Cardiac muscle cell (in vitro differentiated cells and primary cell): ENCODE measurements around the gene CAMK2D. TPM values are rescaled to one million over a fixed set of nuclear protein-coding genes. Genes with fewer than 3 reads are reported as not detected.

Experiments
- DNase-seq, 2 donors: peaks; one replicate each; pipeline versions ENCODE4 v3.0.0 to v3.0.0-alpha.2; 2010 to 2017; ENCODE audit warnings: low read depth in 1 of 2, low spot score in 1 of 2
- H3K27ac ChIP-seq: fragments of 200-600 bp; sonication (generic); 2 replicates; pipeline ENCODE4 v1.5.1; 2016
- H3K27me3 ChIP-seq: fragments of 200-600 bp; sonication (generic); 2 replicates; pipeline ENCODE4 v1.6.0; 2016; ENCODE audit warnings: control low read depth
- H3K36me3 ChIP-seq: fragments of 200-600 bp; sonication (generic); 2 replicates; pipeline ENCODE4 v1.5.1; 2016; ENCODE audit warnings: control low read depth
- H3K4me1 ChIP-seq: fragments of 200-600 bp; sonication (generic); 2 replicates; pipeline ENCODE4 v1.8.1; 2017; ENCODE audit warnings: low read depth, mild to moderate bottlenecking, mixed run types
- H3K4me3 ChIP-seq: fragments of 200-600 bp; sonication (generic); 2 replicates; pipeline ENCODE4 v1.5.1; 2016; ENCODE audit warnings: mild to moderate bottlenecking
- H3K9me3 ChIP-seq: fragments of 200-600 bp; sonication (generic); 2 replicates; pipeline ENCODE4 v1.5.1; 2017; ENCODE audit warnings: low read depth, mild to moderate bottlenecking, control low read depth
- polyA plus RNA-seq: library from polyadenylated mRNA; unstranded; fragments of >200 nt; fragmentation: Nextera tagmentation; extraction: Ambion mirVana; gene quantifications from 2 replicates; pipeline ENCODE4 v1.2.1, GENCODE V29; 2016
- total RNA-seq: library from RNA; depleted of rRNA; stranded (reverse); fragments of >200 nt; gene quantifications from 2 replicates; pipeline ENCODE4 v1.2.3, GENCODE V29; 2016
- TF ChIP-seq, protein P1 (sequence below): IDR thresholded peaks from 2 replicates; pipeline ENCODE4 v1.5.1; 2012; ENCODE audit warnings: low read depth, mild to moderate bottlenecking, low read length

Gene CAMK2D
- total and polyA plus RNA-seq, 2 experiments from 2014 or later = 60.6 to 84.7 TPM

DNA sequence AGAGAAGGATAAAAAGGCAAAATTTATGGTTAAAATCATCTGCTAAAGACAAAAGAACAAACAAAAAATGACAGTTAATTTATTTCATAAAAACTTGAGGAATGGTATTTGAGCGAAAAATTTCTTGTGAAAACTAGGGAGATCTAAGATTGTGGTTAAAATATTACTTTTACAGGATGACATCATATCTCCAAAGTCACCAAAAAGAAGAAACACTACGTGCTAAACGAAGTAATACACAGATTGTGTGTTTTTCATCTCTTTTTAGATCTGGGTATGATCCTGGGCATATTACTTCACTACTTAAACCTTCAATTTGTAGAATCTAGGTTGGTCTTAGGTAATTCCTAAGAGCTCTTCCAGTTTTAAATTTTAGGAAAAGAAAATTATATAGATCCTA lies 107.7 kb downstream of the CAMK2D start:
- no peaks in the 10 kb centered on the region for H3K27me3 ChIP-seq
- TF ChIP-seq, protein P1, sequence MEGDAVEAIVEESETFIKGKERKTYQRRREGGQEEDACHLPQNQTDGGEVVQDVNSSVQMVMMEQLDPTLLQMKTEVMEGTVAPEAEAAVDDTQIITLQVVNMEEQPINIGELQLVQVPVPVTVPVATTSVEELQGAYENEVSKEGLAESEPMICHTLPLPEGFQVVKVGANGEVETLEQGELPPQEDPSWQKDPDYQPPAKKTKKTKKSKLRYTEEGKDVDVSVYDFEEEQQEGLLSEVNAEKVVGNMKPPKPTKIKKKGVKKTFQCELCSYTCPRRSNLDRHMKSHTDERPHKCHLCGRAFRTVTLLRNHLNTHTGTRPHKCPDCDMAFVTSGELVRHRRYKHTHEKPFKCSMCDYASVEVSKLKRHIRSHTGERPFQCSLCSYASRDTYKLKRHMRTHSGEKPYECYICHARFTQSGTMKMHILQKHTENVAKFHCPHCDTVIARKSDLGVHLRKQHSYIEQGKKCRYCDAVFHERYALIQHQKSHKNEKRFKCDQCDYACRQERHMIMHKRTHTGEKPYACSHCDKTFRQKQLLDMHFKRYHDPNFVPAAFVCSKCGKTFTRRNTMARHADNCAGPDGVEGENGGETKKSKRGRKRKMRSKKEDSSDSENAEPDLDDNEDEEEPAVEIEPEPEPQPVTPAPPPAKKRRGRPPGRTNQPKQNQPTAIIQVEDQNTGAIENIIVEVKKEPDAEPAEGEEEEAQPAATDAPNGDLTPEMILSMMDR = no peak
- DNase-seq = no peak
- H3K4me3 ChIP-seq = no peak overlapping the region
- no peaks in the 10 kb centered on the region for H3K36me3 ChIP-seq
- H3K9me3 ChIP-seq = no peaks in the 10 kb centered on the region
- no peak overlapping the region for H3K27ac ChIP-seq
- no peaks in the 10 kb centered on the region for H3K4me1 ChIP-seq

DNA sequence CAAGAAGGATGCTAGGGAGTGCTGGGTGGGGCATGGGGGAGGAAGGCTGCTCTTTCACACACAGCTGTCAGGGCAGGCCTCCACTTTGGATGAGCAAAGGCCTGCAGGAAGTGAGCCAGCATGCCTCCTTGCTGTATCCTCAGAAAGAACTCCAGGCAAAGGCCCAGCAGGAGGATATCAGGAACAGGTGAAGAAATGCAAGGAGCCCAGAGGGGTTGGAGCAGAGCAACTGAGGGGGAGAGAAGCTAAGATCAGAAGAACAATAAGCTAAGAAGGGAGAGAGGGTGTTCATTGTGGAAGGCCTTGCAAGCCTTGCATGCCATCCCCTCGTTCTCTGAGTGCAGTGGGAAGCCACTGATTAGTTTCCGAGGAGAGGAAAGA lies 115.1 kb downstream of the CAMK2D start:
- H3K4me3 ChIP-seq = no peak overlapping the region
- H3K9me3 ChIP-seq = no peaks in the 10 kb centered on the region
- peak overlapping the region; percentile 11 for H3K27ac ChIP-seq
- H3K4me1 ChIP-seq = peaks cover 10% of the 10 kb centered on the region
- peak in 1 of 2 donors; percentile 9 for DNase-seq
- no peaks in the 10 kb centered on the region for H3K27me3 ChIP-seq
- H3K36me3 ChIP-seq = no peaks in the 10 kb centered on the region
- TF ChIP-seq, protein P1 = no peak

DNA sequence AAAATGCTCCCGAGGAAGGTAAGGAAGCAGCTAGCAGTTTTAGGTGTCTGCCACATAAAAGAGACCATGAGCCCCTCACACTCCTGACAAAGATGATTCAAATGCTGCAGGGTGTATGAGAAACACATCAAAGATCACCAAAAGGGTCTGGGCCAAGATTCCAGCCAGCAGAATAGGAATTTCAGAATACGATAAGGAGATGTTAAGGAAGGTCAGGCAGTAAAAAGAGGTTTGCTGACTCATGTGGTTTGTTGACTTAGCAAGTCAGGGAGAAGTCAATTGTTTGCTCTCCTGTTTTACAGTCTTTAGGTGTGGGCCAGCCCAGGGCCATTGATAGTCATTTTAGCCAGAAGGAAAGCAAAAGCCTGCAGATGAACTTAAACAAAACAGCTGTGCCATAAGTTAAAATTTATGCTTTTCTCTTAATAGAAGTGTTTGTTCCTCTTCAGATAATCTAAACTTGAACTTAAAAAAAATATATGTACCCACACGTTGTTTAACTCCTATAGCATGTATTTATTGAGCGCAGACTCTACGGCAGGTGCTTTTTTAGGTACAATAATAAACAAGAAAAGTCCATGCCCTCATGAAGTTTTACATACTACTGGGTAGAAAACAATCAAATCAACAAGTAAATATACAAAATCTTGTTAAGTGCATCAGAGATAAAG lies 115.6 kb downstream of the CAMK2D start:
- TF ChIP-seq, protein P1 = no peak
- Histone ChIP-seq H3K27ac (peak overlapping the region; percentile 11), H3K27me3 (no peaks in the 10 kb centered on the region), H3K4me3 (no peak overlapping the region), H3K9me3 (no peaks in the 10 kb centered on the region), H3K4me1 (peaks cover 10% of the 10 kb centered on the region), H3K36me3 (no peaks in the 10 kb centered on the region)
- peak in 1 of 2 donors; percentile 68 for DNase-seq

DNA sequence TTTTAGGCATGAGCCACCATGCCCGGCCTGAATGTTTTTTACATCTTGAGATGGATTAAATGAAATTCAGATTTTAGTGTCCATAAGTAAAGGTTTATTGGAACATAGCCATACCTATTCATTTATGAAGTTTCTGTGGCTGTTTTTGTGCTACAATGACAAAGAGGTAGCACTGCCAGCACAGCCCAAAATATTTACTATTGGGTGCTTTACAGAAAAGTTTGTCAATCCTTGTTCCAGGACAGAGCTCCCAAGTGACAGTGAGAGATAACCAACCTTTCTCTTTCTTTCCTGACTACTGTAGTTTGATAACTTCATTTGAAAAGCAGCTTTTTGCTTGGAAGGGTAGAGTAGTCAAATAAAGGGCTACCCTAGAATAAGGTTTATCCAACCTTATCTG lies 116.2 kb downstream of the CAMK2D start:
- Histone ChIP-seq H3K36me3 (no peaks in the 10 kb centered on the region), H3K9me3 (no peaks in the 10 kb centered on the region), H3K4me1 (peaks cover 10% of the 10 kb centered on the region), H3K4me3 (no peak overlapping the region), H3K27ac (no peak overlapping the region), H3K27me3 (no peaks in the 10 kb centered on the region)
- TF ChIP-seq, protein P1 = no peak
- DNase-seq = no peak

DNA sequence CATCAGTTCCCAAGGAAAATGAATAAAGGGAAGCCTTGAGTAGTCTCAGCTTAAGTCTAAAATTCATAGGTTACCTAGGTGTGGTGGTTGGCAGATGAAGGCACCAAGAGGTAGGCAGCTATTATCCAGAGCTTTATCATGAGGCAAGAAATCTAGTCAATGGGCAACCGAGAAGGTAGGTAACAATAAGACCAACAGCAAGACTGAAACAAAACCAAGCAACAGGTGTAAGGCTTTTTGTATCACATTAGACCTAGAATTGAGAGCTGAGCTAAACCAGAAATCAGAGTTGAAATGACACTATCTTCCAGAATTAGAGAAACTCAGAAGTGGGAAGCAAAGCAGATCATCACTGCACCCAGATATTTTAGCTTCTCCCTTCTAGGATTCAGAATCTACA lies 117.1 kb downstream of the CAMK2D start:
- no peak for DNase-seq
- H3K27ac ChIP-seq = no peak overlapping the region
- TF ChIP-seq, protein P1 = no peak
- peaks cover 10% of the 10 kb centered on the region for H3K4me1 ChIP-seq
- no peaks in the 10 kb centered on the region for H3K36me3 ChIP-seq
- no peaks in the 10 kb centered on the region for H3K27me3 ChIP-seq
- H3K4me3 ChIP-seq = no peak overlapping the region
- H3K9me3 ChIP-seq = no peaks in the 10 kb centered on the region
